Islet of Langerhans (tissue), 1 donor: ENCODE results near the gene DPY19L3.

Experiments
- FAIRE-seq: peaks from one replicate; lab custom pipeline; 2011; peaks lifted over from hg19 to GRCh38; lab: Jason Lieb, UNC

Gene DPY19L3

GRCh38 chr19:32522967-32523366 lies 117.4 kb downstream of the DPY19L3 start:
- FAIRE-seq, result no peak

- FAIRE-seq, result no peak
Observed at GRCh38 chr19:32526895-32527294, 121.3 kb downstream of the DPY19L3 start.

- no peak for FAIRE-seq
Observed at GRCh38 chr19:32530773-32531172, 125.2 kb downstream of the DPY19L3 start.

GRCh38 chr19:32532233-32532632 lies 126.7 kb downstream of the DPY19L3 start:
- FAIRE-seq, result no peak
